ENCODE data around the gene EXOC3L1.
A peak's percentile ranks its signal among the peaks of the same experiment; 100 is the strongest.

Gene EXOC3L1

GRCh38 chr16:67157106-67157748, 32.7 kb downstream of the EXOC3L1 start:
- intact Hi-C loops (cut with DNase I; ENCODE audit: low total_unique reads): loop anchor here (5.0 kb wide), 2 partner anchors 140 to 1080 kb away; no protein-coding TSS in a partner anchor
- H3K27ac ChIP-seq: no peak overlapping the region
- H3K4me3 ChIP-seq: no peak overlapping the region
- H3K36me3 ChIP-seq: no peaks in the 10 kb centered on the region
- DNase-seq: no peak
- peaks cover 0 to 49% (median 37%) of the 10 kb centered on the region in 4 donors for H3K4me1 ChIP-seq
- peaks cover 0 to 11% of the 10 kb centered on the region in 2 donors for H3K27me3 ChIP-seq
- H3K9me3 ChIP-seq: no peaks in the 10 kb centered on the region
- TF ChIP-seq, protein P1, sequence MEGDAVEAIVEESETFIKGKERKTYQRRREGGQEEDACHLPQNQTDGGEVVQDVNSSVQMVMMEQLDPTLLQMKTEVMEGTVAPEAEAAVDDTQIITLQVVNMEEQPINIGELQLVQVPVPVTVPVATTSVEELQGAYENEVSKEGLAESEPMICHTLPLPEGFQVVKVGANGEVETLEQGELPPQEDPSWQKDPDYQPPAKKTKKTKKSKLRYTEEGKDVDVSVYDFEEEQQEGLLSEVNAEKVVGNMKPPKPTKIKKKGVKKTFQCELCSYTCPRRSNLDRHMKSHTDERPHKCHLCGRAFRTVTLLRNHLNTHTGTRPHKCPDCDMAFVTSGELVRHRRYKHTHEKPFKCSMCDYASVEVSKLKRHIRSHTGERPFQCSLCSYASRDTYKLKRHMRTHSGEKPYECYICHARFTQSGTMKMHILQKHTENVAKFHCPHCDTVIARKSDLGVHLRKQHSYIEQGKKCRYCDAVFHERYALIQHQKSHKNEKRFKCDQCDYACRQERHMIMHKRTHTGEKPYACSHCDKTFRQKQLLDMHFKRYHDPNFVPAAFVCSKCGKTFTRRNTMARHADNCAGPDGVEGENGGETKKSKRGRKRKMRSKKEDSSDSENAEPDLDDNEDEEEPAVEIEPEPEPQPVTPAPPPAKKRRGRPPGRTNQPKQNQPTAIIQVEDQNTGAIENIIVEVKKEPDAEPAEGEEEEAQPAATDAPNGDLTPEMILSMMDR (IDR thresholded peaks at IDR 0.05): no peak

DNA sequence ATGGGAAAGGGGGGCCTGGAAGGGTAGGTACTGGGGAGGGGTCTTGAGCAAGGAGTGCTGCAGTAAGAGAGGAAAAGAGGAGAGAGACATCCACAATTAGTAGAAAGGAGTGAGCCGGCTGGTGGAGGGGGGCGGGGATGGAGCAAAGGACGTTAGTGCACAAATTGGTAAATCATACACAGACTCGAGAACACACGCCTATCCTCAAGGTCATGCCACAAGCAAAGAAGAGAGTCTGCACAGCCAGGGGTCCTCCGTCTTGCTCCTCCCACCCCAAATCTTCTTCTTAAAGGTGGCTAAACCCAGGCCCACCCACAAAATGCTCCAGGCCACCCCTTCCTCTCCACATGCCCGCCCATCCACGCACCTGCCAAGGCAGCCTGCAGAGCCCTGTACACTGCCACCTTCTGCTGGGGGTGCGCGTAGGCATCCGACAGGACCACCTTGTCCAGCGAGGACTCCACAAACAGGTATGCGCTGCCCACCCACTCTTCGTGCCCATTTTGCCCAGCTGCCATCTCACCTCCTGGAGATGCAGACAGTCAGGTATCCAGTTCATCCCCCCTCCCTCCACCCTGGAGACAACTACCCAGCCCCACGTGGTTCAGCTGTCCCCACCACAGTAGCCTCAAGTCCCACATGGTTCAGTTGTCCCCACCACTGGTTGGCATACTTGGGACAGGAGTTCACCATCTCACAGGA, 33.6 kb downstream of the EXOC3L1 start:
- H3K27ac ChIP-seq: no peak overlapping the region
- intact Hi-C loops (cut with DNase I; ENCODE audit: low total_unique reads): loop anchor here (5.0 kb wide), 2 partner anchors 139 to 1079 kb away; no protein-coding TSS in a partner anchor
- no peak for DNase-seq
- H3K27me3 ChIP-seq: peaks cover 0 to 4% of the 10 kb centered on the region in 2 donors
- H3K9me3 ChIP-seq: no peaks in the 10 kb centered on the region
- TF ChIP-seq, protein P1 (IDR thresholded peaks at IDR 0.05): no peak
- no peak overlapping the region for H3K4me3 ChIP-seq
- peaks cover 0 to 43% (median 31%) of the 10 kb centered on the region in 4 donors for H3K4me1 ChIP-seq
- H3K36me3 ChIP-seq: no peaks in the 10 kb centered on the region

DNA sequence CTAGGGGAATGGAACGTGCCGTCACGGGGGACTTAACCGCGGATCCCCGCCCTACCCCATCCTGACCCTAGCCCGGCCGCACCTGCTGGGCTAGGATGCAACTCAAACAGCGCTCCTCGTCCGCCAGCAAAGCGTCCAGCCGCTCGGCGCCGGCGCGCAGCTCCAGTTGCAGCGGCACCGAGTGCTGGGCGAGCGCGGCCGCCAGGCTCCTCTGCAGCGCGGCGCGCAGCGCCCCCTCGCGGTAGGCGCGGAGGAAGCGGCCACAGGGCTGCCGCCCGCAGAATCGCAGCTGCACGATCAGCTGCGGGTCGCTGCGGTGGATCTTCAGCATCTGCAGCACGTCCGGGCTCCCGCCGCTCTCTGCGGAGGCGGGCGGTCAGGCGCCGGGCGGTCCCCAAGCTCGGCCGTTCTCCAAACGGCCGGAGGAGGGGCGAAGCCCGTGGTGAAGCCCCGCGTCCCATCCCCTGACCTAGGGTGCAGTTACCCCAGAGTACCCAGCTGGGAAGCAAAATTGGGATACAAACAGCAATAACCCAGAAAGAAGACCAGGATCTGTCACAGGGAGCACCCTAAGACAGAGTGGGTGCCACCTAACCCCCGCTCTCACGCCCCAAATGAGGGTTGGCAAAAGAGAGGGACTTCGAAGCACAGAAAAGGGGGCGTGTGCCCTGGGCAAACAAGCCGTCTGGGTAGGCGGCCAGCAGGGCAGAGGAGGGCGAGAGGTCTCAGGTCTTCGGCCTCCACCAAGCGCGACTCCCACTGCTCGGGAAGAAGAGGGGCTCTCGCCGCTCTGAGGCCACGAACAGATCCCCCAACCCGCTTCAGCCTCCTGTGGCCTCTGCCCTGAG, 34.4 kb downstream of the EXOC3L1 start:
- Histone ChIP-seq H3K36me3 (no peaks in the 10 kb centered on the region), H3K27me3 (peaks cover 0 to 4% of the 10 kb centered on the region in 2 donors), H3K4me3 (peak overlapping the region in 1 of 2 donors; percentile 26), H3K9me3 (no peaks in the 10 kb centered on the region), H3K4me1 (peaks cover 0 to 45% (median 29%) of the 10 kb centered on the region in 4 donors), H3K27ac (no peak overlapping the region)
- DNase-seq: peak; percentile 55 to 83
- intact Hi-C loops (cut with DNase I; ENCODE audit: low total_unique reads): loop anchor here (5.0 kb wide), 2 partner anchors 138 to 1078 kb away; no protein-coding TSS in a partner anchor
- TF ChIP-seq, protein P1 (IDR thresholded peaks at IDR 0.05): peak; percentile 95 to 99

DNA sequence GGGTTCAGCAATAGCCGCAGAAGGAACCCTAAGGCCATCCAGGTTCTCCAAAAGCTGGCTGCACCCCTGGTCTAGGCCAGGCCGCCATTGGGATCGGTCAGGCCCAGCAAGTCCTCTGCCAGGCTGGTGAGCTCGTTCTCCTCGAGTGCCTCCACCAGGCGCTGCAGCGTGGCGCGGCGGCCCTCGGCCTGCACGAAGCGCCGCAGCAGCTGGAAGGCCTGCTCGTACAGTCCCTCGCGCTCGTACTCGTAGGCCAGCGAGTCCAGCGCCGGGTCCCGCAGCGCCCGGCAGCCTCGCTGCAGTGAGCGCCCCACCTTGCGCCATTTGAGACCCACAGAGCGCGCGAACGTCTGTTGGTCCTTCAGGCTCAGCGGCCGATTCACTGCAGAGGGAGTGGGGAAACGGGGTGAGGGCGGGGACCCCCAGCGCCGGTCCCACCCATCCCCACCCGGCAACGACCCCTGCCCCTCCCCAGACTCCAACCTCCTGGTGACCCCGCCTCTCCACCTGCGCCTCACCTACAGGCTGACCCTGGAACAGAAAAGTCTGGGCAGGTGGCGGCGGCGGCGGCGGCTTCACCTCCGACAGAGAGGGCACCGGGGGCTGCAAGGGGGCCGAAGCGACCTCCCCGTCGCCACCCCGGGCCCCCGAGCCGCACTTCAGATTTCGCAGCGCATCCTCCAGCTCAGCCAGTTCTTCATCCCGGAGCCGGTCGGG, 35.2 kb downstream of the EXOC3L1 start:
- no peak for DNase-seq
- Histone ChIP-seq H3K9me3 (no peaks in the 10 kb centered on the region), H3K27me3 (peaks cover 0 to 4% of the 10 kb centered on the region in 2 donors), H3K4me3 (peak overlapping the region in 1 of 2 donors; percentile 26), H3K27ac (no peak overlapping the region), H3K36me3 (no peaks in the 10 kb centered on the region), H3K4me1 (peaks cover 0 to 47% (median 33%) of the 10 kb centered on the region in 4 donors)
- TF ChIP-seq, protein P1 (IDR thresholded peaks at IDR 0.05): no peak
- intact Hi-C loops (cut with DNase I; ENCODE audit: low total_unique reads): loop anchor here (1.0 to 5.0 kb wide), 3 partner anchors 137 to 1077 kb away; no protein-coding TSS in a partner anchor

Measured in tibial artery (tissue), 4 donors.